Activated gamma-delta T cell treated with Interleukin-2 at 50 U/mL for 16 hours (primary cell): ENCODE measurements around the gene TENT4A.

Experiments
- DNase-seq: peaks from one replicate; pipeline ENCODE4 v3.0.0-alpha.2; 2020

The TENT4A gene

GRCh38 chr5:6718718-6719117 is 5.5 kb downstream of the TENT4A start:
- no peak for DNase-seq

GRCh38 chr5:6719417-6719816 is 6.2 kb downstream of the TENT4A start:
- DNase-seq: no peak

GRCh38 chr5:6719896-6720560 is 6.8 kb downstream of the TENT4A start:
- no peak for DNase-seq

GRCh38 chr5:6720561-6720921 is 7.3 kb downstream of the TENT4A start:
- no peak for DNase-seq

- no peak for DNase-seq
These were observed 8.2 kb downstream of the TENT4A start for GRCh38 chr5:6721442-6721841.

GRCh38 chr5:6722015-6722414 is 8.8 kb downstream of the TENT4A start:
- no peak for DNase-seq

- no peak for DNase-seq
These were observed 10.0 kb downstream of the TENT4A start for GRCh38 chr5:6723122-6723815.

- no peak for DNase-seq
These were observed 10.6 kb downstream of the TENT4A start for GRCh38 chr5:6723816-6724300.

- DNase-seq: no peak
These were observed 11.2 kb downstream of the TENT4A start for GRCh38 chr5:6724321-6724929.

- DNase-seq: no peak
These were observed 12.2 kb downstream of the TENT4A start for GRCh38 chr5:6725421-6725820.

- no peak for DNase-seq
These were observed 12.8 kb downstream of the TENT4A start for GRCh38 chr5:6726006-6726405.

GRCh38 chr5:6727231-6727630 is 14.0 kb downstream of the TENT4A start:
- DNase-seq: no peak

- no peak for DNase-seq
These were observed 15.0 kb downstream of the TENT4A start for GRCh38 chr5:6728011-6728794.

GRCh38 chr5:6728795-6729183 is 15.6 kb downstream of the TENT4A start:
- DNase-seq: no peak

- DNase-seq: peak; percentile 30
These were observed 16.4 kb downstream of the TENT4A start for GRCh38 chr5:6729386-6730310.

GRCh38 chr5:6730407-6730806 is 17.2 kb downstream of the TENT4A start:
- no peak for DNase-seq

- DNase-seq: no peak
These were observed 17.6 kb downstream of the TENT4A start for GRCh38 chr5:6730807-6731206.

GRCh38 chr5:6731465-6732237 is 18.4 kb downstream of the TENT4A start:
- DNase-seq: no peak

GRCh38 chr5:6732634-6733410 is 19.6 kb downstream of the TENT4A start:
- DNase-seq: no peak

- DNase-seq: no peak
These were observed 20.4 kb downstream of the TENT4A start for GRCh38 chr5:6733411-6734242.
